Stimulated activated CD4-positive, alpha-beta T cell treated with anti-CD3 and anti-CD28 coated beads, Interleukin-15, amount 100 ng/mL, for 48 hours (primary cell): ENCODE measurements around the gene PTMS.

Source experiments
- DNase-seq, 2 donors: peaks; one replicate each; pipeline ENCODE4 v3.0.0-alpha.2; 2020; ENCODE audit warnings: low read depth in 2 of 2

The PTMS gene

GRCh38 chr12:6787309-6787708 is 21.1 kb downstream of the PTMS start:
- DNase-seq: no peak

GRCh38 chr12:6788972-6789924 is 23.1 kb downstream of the PTMS start, which contains the start of gene CD4:
Gene CD4 (plus strand): TSS chr12:6789528. CDS start chr12:6800139, 10,611 bp downstream.
- DNase-seq: peak; percentile 74 to 80

GRCh38 chr12:6790496-6791150 is 24.5 kb downstream of the PTMS start:
- no peak for DNase-seq

GRCh38 chr12:6791931-6792520 is 25.9 kb downstream of the PTMS start:
- no peak for DNase-seq

GRCh38 chr12:6792522-6793201 is 26.5 kb downstream of the PTMS start:
- DNase-seq: no peak

- DNase-seq: no peak
Measured at GRCh38 chr12:6795088-6795487, 28.9 kb downstream of the PTMS start.

GRCh38 chr12:6796576-6796975 is 30.4 kb downstream of the PTMS start:
- DNase-seq: no peak

GRCh38 chr12:6799147-6799546 is 33.0 kb downstream of the PTMS start:
- no peak for DNase-seq

- DNase-seq: no peak
Measured at GRCh38 chr12:6807170-6807569, 41.0 kb downstream of the PTMS start.

GRCh38 chr12:6809056-6809455 is 42.9 kb downstream of the PTMS start:
- no peak for DNase-seq

GRCh38 chr12:6810758-6811157 is 44.6 kb downstream of the PTMS start:
- no peak for DNase-seq

GRCh38 chr12:6813363-6813762 is 47.2 kb downstream of the PTMS start:
- DNase-seq: no peak

- no peak for DNase-seq
Measured at GRCh38 chr12:6816598-6816997, 50.4 kb downstream of the PTMS start.

- DNase-seq: no peak
Measured at GRCh38 chr12:6817098-6817497, 50.9 kb downstream of the PTMS start.

- no peak for DNase-seq
Measured at GRCh38 chr12:6817662-6818157, 51.5 kb downstream of the PTMS start.

GRCh38 chr12:6818222-6818621 is 52.1 kb downstream of the PTMS start:
- DNase-seq: no peak

GRCh38 chr12:6818645-6819044 is 52.5 kb downstream of the PTMS start:
- no peak for DNase-seq

- DNase-seq: no peak
Measured at GRCh38 chr12:6819106-6820030, 53.2 kb downstream of the PTMS start.

GRCh38 chr12:6820166-6820565 is 54.0 kb downstream of the PTMS start:
- no peak for DNase-seq
